ENCODE results near the gene SGMS1.
A peak's percentile ranks its signal among the peaks of the same experiment; 100 is the strongest.

Gene SGMS1

GRCh38 chr10:50398823-50399222 is 224.9 kb downstream of the SGMS1 start:
- no peak overlapping the region for H3K4me3 ChIP-seq (ENCODE audit: low read depth, low read length)
- no peak for DNase-seq (ENCODE audit: low read depth)
- no peak for TF ChIP-seq CTCF (IDR thresholded peaks at IDR 0.05; ENCODE audit: insufficient read depth, low read depth, low read length, missing control alignments)

GRCh38 chr10:50398381-50398780 is 225.4 kb downstream of the SGMS1 start:
- no peak overlapping the region for H3K4me3 ChIP-seq (ENCODE audit: low read depth, low read length)
- no peak for DNase-seq (ENCODE audit: low read depth)
- TF ChIP-seq CTCF (IDR thresholded peaks at IDR 0.05; ENCODE audit: insufficient read depth, low read depth, low read length, missing control alignments) = no peak

GRCh38 chr10:50397312-50398140 is 226.2 kb downstream of the SGMS1 start:
- DNase-seq (ENCODE audit: low read depth) = peak; percentile 51
- peak overlapping the region; percentile 9 for H3K4me3 ChIP-seq (ENCODE audit: low read depth, low read length)
- no peak for TF ChIP-seq CTCF (IDR thresholded peaks at IDR 0.05; ENCODE audit: insufficient read depth, low read depth, low read length, missing control alignments)

GRCh38 chr10:50396491-50397311 is 227.1 kb downstream of the SGMS1 start:
- H3K4me3 ChIP-seq (ENCODE audit: low read depth, low read length) = peak overlapping the region; percentile 9
- TF ChIP-seq CTCF (IDR thresholded peaks at IDR 0.05; ENCODE audit: insufficient read depth, low read depth, low read length, missing control alignments) = no peak
- DNase-seq (ENCODE audit: low read depth) = peak; percentile 77

- no peak for TF ChIP-seq CTCF (IDR thresholded peaks at IDR 0.05; ENCODE audit: insufficient read depth, low read depth, low read length, missing control alignments)
- no peak overlapping the region for H3K4me3 ChIP-seq (ENCODE audit: low read depth, low read length)
- DNase-seq (ENCODE audit: low read depth) = no peak
Observed at GRCh38 chr10:50395851-50396250, 227.9 kb downstream of the SGMS1 start.

- no peak for TF ChIP-seq CTCF (IDR thresholded peaks at IDR 0.05; ENCODE audit: insufficient read depth, low read depth, low read length, missing control alignments)
- no peak overlapping the region for H3K4me3 ChIP-seq (ENCODE audit: low read depth, low read length)
- no peak for DNase-seq (ENCODE audit: low read depth)
Observed at GRCh38 chr10:50395271-50395670, 228.5 kb downstream of the SGMS1 start.
